Muscle layer of colon (tissue), 2 donors: ENCODE data around the gene KDR.

Experiments
- H3K27ac ChIP-seq: one replicate; pipeline ENCODE4 v1.7.0; 2013; ENCODE audit warnings: low read depth, mild to moderate bottlenecking, low read length, moderate library complexity
- H3K27me3 ChIP-seq, 2 donors: one replicate each; pipeline ENCODE4 v1.7.0; 2013; ENCODE audit warnings: low read length in 2 of 2, mild to moderate bottlenecking in 2 of 2; ENCODE audit not compliant: insufficient read depth in 2 of 2, control insufficient read depth in 1 of 2
- H3K36me3 ChIP-seq: one replicate; pipeline ENCODE4 v1.7.0; 2013; ENCODE audit warnings: mild to moderate bottlenecking, low read length; ENCODE audit not compliant: insufficient read depth
- H3K4me1 ChIP-seq: one replicate; pipeline ENCODE4 v1.7.0; 2013; ENCODE audit warnings: mild to moderate bottlenecking, low read length; ENCODE audit not compliant: insufficient read depth
- H3K4me3 ChIP-seq, 2 donors: one replicate each; pipeline ENCODE4 v1.7.0; 2013; ENCODE audit warnings: low read length in 2 of 2, low read depth in 1 of 2, mild to moderate bottlenecking in 1 of 2, moderate library complexity in 1 of 2
- H3K9ac ChIP-seq: one replicate; pipeline ENCODE4 v1.7.0; 2013; ENCODE audit warnings: low read length
- H3K9me3 ChIP-seq: one replicate; pipeline ENCODE4 v1.7.0; 2013; ENCODE audit warnings: mild to moderate bottlenecking, low read length
- donor health status: abdominal sarcoma.
- donor health status: Adenocarcinoma of cecum.

KDR gene

GRCh38 chr4:55038176-55038890 lies 87.1 kb downstream of the KDR start:
- Histone ChIP-seq H3K36me3 (no peaks in the 10 kb centered on the region), H3K27me3 (no peaks in the 10 kb centered on the region), H3K9me3 (no peaks in the 10 kb centered on the region), H3K4me3 (no peak overlapping the region), H3K27ac (no peak overlapping the region), H3K4me1 (no peaks in the 10 kb centered on the region), H3K9ac (no peak overlapping the region)

GRCh38 chr4:55037728-55038127 lies 87.7 kb downstream of the KDR start:
- Histone ChIP-seq H3K9me3 (no peaks in the 10 kb centered on the region), H3K27me3 (no peaks in the 10 kb centered on the region), H3K4me1 (no peaks in the 10 kb centered on the region), H3K9ac (no peak overlapping the region), H3K36me3 (no peaks in the 10 kb centered on the region), H3K27ac (no peak overlapping the region), H3K4me3 (no peak overlapping the region)

- H3K9ac ChIP-seq: no peak overlapping the region
- H3K27ac ChIP-seq: no peak overlapping the region
- H3K9me3 ChIP-seq: no peaks in the 10 kb centered on the region
- no peaks in the 10 kb centered on the region for H3K36me3 ChIP-seq
- H3K27me3 ChIP-seq: no peaks in the 10 kb centered on the region
- no peaks in the 10 kb centered on the region for H3K4me1 ChIP-seq
- H3K4me3 ChIP-seq: no peak overlapping the region
Measured at GRCh38 chr4:55036405-55036804, 89.0 kb downstream of the KDR start.

GRCh38 chr4:55035892-55036291 lies 89.5 kb downstream of the KDR start:
- H3K27me3 ChIP-seq: no peaks in the 10 kb centered on the region
- H3K36me3 ChIP-seq: no peaks in the 10 kb centered on the region
- H3K4me3 ChIP-seq: no peak overlapping the region
- no peak overlapping the region for H3K27ac ChIP-seq
- H3K4me1 ChIP-seq: no peaks in the 10 kb centered on the region
- H3K9me3 ChIP-seq: no peaks in the 10 kb centered on the region
- no peak overlapping the region for H3K9ac ChIP-seq

GRCh38 chr4:55033296-55033695 lies 92.1 kb downstream of the KDR start:
- Histone ChIP-seq H3K4me1 (no peaks in the 10 kb centered on the region), H3K27me3 (no peaks in the 10 kb centered on the region), H3K4me3 (no peak overlapping the region), H3K36me3 (no peaks in the 10 kb centered on the region), H3K9me3 (no peaks in the 10 kb centered on the region), H3K27ac (no peak overlapping the region), H3K9ac (no peak overlapping the region)

DNA sequence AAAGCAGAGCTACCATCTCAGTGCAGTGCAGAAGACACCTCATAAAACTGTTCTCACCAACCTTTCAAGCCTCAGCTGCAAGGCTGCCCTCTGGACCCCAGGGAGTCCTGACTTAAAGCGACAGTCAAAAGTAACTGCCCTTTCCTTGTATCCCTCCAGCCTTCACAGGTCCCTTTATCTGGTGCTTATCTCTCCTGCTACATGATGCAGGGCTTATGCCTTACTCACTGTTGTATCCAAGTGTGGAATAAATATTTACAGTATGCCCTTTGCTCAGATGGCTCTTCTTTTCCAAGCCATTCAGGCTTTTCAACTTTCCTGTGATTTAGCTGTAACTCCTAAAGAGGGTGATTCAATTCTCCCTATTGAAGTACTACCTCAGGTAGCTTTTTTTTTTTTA lies 92.6 kb downstream of the KDR start:
- no peaks in the 10 kb centered on the region for H3K27me3 ChIP-seq
- no peak overlapping the region for H3K4me3 ChIP-seq
- no peak overlapping the region for H3K9ac ChIP-seq
- H3K4me1 ChIP-seq: no peaks in the 10 kb centered on the region
- H3K27ac ChIP-seq: no peak overlapping the region
- H3K36me3 ChIP-seq: no peaks in the 10 kb centered on the region
- no peaks in the 10 kb centered on the region for H3K9me3 ChIP-seq

DNA sequence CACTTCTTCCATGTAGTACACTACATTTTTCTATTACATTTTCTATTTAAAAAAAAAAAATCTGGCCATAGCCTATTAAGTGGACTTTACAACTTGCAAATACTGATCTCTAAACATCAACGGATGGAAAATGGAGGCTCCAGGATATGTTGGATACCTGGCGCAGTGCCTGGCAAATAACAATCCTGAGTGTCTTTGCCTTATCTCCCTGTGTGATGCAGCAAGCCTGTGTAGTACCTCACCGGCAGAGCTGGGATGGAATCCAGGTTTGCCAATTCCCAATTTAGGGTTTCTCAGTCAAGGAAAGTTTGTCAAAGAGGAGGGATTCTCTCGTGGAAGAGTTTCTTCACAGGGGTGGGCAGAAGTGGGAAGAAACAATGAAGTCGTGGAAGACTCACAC lies 93.2 kb downstream of the KDR start:
- H3K36me3 ChIP-seq: no peaks in the 10 kb centered on the region
- no peaks in the 10 kb centered on the region for H3K9me3 ChIP-seq
- H3K4me3 ChIP-seq: no peak overlapping the region
- no peaks in the 10 kb centered on the region for H3K4me1 ChIP-seq
- H3K27ac ChIP-seq: no peak overlapping the region
- H3K9ac ChIP-seq: no peak overlapping the region
- H3K27me3 ChIP-seq: no peaks in the 10 kb centered on the region

DNA sequence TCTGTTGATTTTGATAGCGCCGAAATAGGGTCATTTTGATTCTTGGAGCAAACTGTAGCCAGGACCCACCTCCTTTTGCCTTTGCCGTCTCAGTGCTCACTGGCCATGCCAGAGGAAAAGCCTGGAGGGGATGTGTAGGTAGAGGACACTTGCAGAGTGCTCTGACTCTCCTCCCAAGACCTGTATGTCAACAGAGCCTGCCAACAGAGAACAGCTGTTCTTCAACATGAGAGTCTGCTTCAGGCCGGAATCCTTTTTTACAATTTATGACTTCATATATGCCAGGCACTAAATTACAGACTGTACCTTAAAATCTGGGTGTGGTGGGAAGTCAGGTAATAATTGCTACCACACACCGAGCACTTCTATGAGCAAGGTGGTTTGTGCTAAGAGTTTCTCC lies 94.2 kb downstream of the KDR start:
- H3K4me3 ChIP-seq: no peak overlapping the region
- H3K27me3 ChIP-seq: no peaks in the 10 kb centered on the region
- no peak overlapping the region for H3K27ac ChIP-seq
- H3K9me3 ChIP-seq: no peaks in the 10 kb centered on the region
- H3K9ac ChIP-seq: no peak overlapping the region
- no peaks in the 10 kb centered on the region for H3K4me1 ChIP-seq
- H3K36me3 ChIP-seq: no peaks in the 10 kb centered on the region

GRCh38 chr4:55030589-55030988 lies 94.8 kb downstream of the KDR start:
- Histone ChIP-seq H3K27me3 (no peaks in the 10 kb centered on the region), H3K4me3 (no peak overlapping the region), H3K9ac (no peak overlapping the region), H3K27ac (no peak overlapping the region), H3K9me3 (no peaks in the 10 kb centered on the region), H3K4me1 (no peaks in the 10 kb centered on the region), H3K36me3 (no peaks in the 10 kb centered on the region)

DNA sequence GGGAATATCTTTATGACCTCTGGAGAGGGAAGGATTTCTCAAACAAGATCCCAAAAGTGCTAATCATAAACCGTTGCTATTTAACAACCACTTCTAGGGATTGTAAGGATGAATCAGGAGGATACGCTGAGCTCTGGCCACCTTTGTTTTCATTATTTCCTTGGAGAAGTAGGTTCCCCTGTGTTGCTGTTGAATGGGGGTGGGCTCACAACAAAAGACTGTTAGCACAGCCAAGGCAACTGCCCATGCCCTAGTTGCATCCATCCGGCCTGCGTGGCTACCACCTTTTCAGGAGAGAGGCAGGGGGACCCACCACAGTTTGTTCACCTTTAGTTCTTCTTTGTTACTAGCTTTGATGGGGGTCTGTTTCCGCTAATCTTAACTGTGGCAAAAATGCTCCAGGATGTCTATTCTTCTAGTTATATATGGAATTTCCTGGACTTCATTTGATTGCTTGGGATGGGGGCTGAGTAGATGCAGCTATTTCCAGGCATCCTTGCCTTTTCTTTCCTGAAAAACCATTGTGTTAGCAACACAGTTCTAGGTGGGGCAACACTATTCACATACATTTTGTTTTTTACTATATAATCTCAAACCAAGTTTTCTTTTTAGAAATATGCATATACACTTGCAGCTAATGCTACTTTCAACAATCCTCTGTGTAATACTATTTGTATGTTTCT lies 95.4 kb downstream of the KDR start:
- no peaks in the 10 kb centered on the region for H3K27me3 ChIP-seq
- H3K4me1 ChIP-seq: no peaks in the 10 kb centered on the region
- H3K36me3 ChIP-seq: no peaks in the 10 kb centered on the region
- H3K9ac ChIP-seq: no peak overlapping the region
- H3K9me3 ChIP-seq: no peaks in the 10 kb centered on the region
- H3K27ac ChIP-seq: no peak overlapping the region
- H3K4me3 ChIP-seq: no peak overlapping the region

GRCh38 chr4:55029321-55029720 lies 96.1 kb downstream of the KDR start:
- Histone ChIP-seq H3K36me3 (no peaks in the 10 kb centered on the region), H3K4me3 (no peak overlapping the region), H3K4me1 (no peaks in the 10 kb centered on the region), H3K27me3 (no peaks in the 10 kb centered on the region), H3K9ac (no peak overlapping the region), H3K27ac (no peak overlapping the region), H3K9me3 (no peaks in the 10 kb centered on the region)
